Measurements from ENCODE around the gene KCNJ2. TPM values are rescaled to one million over a fixed set of nuclear protein-coding genes. Genes with fewer than 3 reads are reported as not detected.

KCNJ2 gene
- total RNA-seq, 1 experiment from 2014 or later = 1.6 TPM

DNA sequence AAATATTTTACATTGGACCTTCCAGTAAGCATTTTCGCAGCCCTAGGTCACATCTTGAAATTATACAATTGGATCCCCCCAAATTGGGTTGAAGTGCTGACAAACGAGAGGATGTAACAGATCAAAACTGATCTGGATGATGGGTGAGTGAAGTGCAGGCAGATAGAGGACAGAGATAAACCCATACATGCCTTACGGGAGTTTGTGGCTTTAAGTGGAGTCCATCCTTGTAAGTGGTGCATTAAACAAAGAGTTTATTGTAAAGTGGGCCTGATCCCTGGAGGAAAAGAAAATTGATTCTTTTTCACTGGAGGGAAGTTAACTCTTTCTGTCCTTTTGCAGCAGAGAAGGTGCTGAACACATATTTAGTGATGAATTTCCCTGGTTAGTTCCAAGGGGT lies 39.0 kb upstream of the KCNJ2 start:
- Mint-ChIP-seq H3K27ac (no peak overlapping the region), H3K27me3 (ENCODE audit: low read depth) (no peaks in the 10 kb centered on the region)
- CTCF ChIA-PET = no interaction called here

GRCh38 chr17:70132505-70132904 lies 36.8 kb upstream of the KCNJ2 start:
- POLR2A ChIA-PET = no interaction called here
- H3K36me3 Mint-ChIP-seq = peaks cover 4% of the 10 kb centered on the region; the same call in 1 of the 2 replicates
- no peaks in the 10 kb centered on the region for H3K27me3 Mint-ChIP-seq (ENCODE audit: low read depth)
- peaks cover 7% of the 10 kb centered on the region for H3K4me1 Mint-ChIP-seq
- no peak overlapping the region for H3K4me3 Mint-ChIP-seq
- ATAC-seq (no peak), DNase-seq (ENCODE audit: low spot score) (no peak)
- CTCF ChIA-PET = no interaction called here
- H3K9me3 Mint-ChIP-seq = peaks cover 17% of the 10 kb centered on the region
- no peak overlapping the region for H3K27ac Mint-ChIP-seq
- TF ChIP-seq NR1H2 (CRISPR knock-in tag; IDR thresholded peaks at IDR 0.05) (no peak), AR (CRISPR knock-in tag; IDR thresholded peaks at IDR 0.05) (no peak), HMGA2 (CRISPR knock-in tag; IDR thresholded peaks at IDR 0.05) (no peak), NFYB (CRISPR knock-in tag; conservative IDR thresholded peaks at IDR 0.05; ENCODE audit: low read depth) (no peak), MYBL2 (CRISPR knock-in tag; IDR thresholded peaks at IDR 0.05) (no peak), CBFB (CRISPR knock-in tag; IDR thresholded peaks at IDR 0.05; ENCODE audit: low read depth) (no peak), ZNF416 (CRISPR knock-in tag; IDR thresholded peaks at IDR 0.05) (no peak), PRRX2 (CRISPR knock-in tag; IDR thresholded peaks at IDR 0.05) (no peak)
- TF ChIP-seq, protein P1, sequence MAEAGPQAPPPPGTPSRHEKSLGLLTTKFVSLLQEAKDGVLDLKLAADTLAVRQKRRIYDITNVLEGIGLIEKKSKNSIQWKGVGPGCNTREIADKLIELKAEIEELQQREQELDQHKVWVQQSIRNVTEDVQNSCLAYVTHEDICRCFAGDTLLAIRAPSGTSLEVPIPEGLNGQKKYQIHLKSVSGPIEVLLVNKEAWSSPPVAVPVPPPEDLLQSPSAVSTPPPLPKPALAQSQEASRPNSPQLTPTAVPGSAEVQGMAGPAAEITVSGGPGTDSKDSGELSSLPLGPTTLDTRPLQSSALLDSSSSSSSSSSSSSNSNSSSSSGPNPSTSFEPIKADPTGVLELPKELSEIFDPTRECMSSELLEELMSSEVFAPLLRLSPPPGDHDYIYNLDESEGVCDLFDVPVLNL (CRISPR knock-in tag; IDR thresholded peaks at IDR 0.05; ENCODE audit: borderline replicate concordance, low read depth) = no peak

More for the DNA sequence above, 39.0 kb upstream of the KCNJ2 start:
- no peak for DNase-seq (ENCODE audit: low spot score)
- ATAC-seq = no peak
- Mint-ChIP-seq H3K9me3 (peaks cover 20% of the 10 kb centered on the region), H3K4me1 (peaks cover 11% of the 10 kb centered on the region), H3K4me3 (no peak overlapping the region), H3K36me3 (peaks cover 5% of the 10 kb centered on the region; the same call in 1 of the 2 replicates)
- TF ChIP-seq ESRRA (CRISPR knock-in tag; IDR thresholded peaks at IDR 0.05; ENCODE audit: borderline replicate concordance) (no peak), ZNF317 (CRISPR knock-in tag; IDR thresholded peaks at IDR 0.05; ENCODE audit: borderline replicate concordance, low read depth) (no peak), ETV6 (CRISPR knock-in tag; IDR thresholded peaks at IDR 0.05) (no peak), SP1 (CRISPR knock-in tag; conservative IDR thresholded peaks at IDR 0.05) (no peak), TEAD1 (CRISPR knock-in tag; IDR thresholded peaks at IDR 0.05) (no peak), TCF7 (CRISPR knock-in tag; IDR thresholded peaks at IDR 0.05; ENCODE audit: low read depth) (no peak), NR1H2 (CRISPR knock-in tag; IDR thresholded peaks at IDR 0.05) (no peak), ZNF138 (CRISPR knock-in tag; conservative IDR thresholded peaks at IDR 0.05) (no peak), ZNF671 (CRISPR knock-in tag; IDR thresholded peaks at IDR 0.05) (no peak), SMAD4 (CRISPR knock-in tag; IDR thresholded peaks at IDR 0.05) (no peak), ZNF219 (CRISPR knock-in tag; IDR thresholded peaks at IDR 0.05; ENCODE audit: borderline replicate concordance) (no peak), STAT6 (CRISPR knock-in tag; conservative IDR thresholded peaks at IDR 0.05; ENCODE audit: low read depth) (no peak), CREM (CRISPR knock-in tag; IDR thresholded peaks at IDR 0.05) (no peak), ZNF121 (CRISPR knock-in tag; IDR thresholded peaks at IDR 0.05) (no peak), TEAD4 (CRISPR knock-in tag; IDR thresholded peaks at IDR 0.05) (no peak), IRF1 (CRISPR knock-in tag; IDR thresholded peaks at IDR 0.05) (no peak)
- TF ChIP-seq, protein P2, sequence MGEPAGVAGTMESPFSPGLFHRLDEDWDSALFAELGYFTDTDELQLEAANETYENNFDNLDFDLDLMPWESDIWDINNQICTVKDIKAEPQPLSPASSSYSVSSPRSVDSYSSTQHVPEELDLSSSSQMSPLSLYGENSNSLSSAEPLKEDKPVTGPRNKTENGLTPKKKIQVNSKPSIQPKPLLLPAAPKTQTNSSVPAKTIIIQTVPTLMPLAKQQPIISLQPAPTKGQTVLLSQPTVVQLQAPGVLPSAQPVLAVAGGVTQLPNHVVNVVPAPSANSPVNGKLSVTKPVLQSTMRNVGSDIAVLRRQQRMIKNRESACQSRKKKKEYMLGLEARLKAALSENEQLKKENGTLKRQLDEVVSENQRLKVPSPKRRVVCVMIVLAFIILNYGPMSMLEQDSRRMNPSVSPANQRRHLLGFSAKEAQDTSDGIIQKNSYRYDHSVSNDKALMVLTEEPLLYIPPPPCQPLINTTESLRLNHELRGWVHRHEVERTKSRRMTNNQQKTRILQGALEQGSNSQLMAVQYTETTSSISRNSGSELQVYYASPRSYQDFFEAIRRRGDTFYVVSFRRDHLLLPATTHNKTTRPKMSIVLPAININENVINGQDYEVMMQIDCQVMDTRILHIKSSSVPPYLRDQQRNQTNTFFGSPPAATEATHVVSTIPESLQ (CRISPR knock-in tag; IDR thresholded peaks at IDR 0.05) = no peak
- TF ChIP-seq, protein P3, sequence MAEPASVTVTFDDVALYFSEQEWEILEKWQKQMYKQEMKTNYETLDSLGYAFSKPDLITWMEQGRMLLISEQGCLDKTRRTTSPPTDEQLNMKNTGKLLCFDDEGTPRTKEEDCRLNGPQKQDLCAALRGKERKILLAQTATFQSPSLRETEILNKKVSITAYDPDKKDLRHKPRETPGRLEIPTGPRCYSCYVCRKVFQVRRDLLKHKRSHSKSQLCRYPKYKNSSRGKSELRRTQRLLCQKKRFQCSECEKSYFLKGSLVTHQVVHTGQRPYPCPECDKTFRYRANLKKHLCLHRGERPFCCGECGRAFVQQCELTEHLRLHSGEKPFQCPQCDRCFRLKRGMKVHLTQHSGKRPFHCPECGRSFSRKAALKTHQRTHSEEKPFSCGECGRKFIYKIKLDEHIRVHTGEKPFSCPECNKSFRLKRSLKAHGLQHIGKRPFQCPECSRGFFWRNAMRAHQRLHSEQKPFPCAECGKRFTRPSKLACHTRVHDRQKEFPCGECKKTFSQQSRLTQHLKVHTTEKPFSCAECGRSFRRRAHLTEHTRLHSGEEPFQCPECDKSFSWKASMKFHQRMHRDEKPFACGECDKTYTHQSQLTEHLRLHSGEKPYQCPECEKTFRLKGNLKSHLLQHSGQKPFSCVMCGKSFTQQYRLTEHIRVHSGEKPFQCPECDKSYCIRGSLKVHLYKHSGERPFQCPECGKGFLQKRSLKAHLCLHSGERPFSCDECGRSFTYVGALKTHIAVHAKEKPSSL (CRISPR knock-in tag; conservative IDR thresholded peaks at IDR 0.05) = no peak
- TF ChIP-seq, protein P4, sequence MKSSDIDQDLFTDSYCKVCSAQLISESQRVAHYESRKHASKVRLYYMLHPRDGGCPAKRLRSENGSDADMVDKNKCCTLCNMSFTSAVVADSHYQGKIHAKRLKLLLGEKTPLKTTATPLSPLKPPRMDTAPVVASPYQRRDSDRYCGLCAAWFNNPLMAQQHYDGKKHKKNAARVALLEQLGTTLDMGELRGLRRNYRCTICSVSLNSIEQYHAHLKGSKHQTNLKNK (CRISPR knock-in tag; IDR thresholded peaks at IDR 0.05) = no peak
- POLR2A ChIA-PET = no interaction called here

All from WTC11 (cell line).